GM10266 (cell line): Measurements from ENCODE around the gene INHBB.

ENCODE experiments used
- DNase-seq: peaks from one replicate; pipeline ENCODE4 v3.0.0; 2012; ENCODE audit errors: extremely low spot score
- TF ChIP-seq, protein P1 (sequence below): IDR thresholded peaks from 2 replicates; pipeline ENCODE4 v1.5.1; 2012; ENCODE audit warnings: mild to moderate bottlenecking, low read depth; ENCODE audit not compliant: control insufficient read depth, insufficient read depth; ENCODE audit errors: missing control alignments

Gene INHBB

DNA sequence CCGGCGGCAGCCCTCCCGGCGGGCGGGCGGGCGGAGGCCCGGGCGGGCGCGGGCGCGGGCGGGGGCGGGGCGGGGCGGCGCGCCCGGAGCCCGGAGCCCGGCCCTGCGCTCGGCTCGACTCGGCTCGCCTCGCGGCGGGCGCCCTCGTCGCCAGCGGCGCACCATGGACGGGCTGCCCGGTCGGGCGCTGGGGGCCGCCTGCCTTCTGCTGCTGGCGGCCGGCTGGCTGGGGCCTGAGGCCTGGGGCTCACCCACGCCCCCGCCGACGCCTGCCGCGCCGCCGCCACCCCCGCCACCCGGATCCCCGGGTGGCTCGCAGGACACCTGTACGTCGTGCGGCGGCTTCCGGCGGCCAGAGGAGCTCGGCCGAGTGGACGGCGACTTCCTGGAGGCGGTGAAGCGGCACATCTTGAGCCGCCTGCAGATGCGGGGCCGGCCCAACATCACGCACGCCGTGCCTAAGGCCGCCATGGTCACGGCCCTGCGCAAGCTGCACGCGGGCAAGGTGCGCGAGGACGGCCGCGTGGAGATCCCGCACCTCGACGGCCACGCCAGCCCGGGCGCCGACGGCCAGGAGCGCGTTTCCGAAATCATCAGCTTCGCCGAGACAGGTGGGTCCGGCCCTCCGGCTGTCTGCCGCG lies at the start of gene INHBB:
Gene INHBB, plus strand, starts transcription at position 111 of the 641 bp plus-strand sequence. Its CDS starts 53 bp downstream, at position 164.
- TF ChIP-seq, protein P1, sequence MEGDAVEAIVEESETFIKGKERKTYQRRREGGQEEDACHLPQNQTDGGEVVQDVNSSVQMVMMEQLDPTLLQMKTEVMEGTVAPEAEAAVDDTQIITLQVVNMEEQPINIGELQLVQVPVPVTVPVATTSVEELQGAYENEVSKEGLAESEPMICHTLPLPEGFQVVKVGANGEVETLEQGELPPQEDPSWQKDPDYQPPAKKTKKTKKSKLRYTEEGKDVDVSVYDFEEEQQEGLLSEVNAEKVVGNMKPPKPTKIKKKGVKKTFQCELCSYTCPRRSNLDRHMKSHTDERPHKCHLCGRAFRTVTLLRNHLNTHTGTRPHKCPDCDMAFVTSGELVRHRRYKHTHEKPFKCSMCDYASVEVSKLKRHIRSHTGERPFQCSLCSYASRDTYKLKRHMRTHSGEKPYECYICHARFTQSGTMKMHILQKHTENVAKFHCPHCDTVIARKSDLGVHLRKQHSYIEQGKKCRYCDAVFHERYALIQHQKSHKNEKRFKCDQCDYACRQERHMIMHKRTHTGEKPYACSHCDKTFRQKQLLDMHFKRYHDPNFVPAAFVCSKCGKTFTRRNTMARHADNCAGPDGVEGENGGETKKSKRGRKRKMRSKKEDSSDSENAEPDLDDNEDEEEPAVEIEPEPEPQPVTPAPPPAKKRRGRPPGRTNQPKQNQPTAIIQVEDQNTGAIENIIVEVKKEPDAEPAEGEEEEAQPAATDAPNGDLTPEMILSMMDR = no peak

DNA sequence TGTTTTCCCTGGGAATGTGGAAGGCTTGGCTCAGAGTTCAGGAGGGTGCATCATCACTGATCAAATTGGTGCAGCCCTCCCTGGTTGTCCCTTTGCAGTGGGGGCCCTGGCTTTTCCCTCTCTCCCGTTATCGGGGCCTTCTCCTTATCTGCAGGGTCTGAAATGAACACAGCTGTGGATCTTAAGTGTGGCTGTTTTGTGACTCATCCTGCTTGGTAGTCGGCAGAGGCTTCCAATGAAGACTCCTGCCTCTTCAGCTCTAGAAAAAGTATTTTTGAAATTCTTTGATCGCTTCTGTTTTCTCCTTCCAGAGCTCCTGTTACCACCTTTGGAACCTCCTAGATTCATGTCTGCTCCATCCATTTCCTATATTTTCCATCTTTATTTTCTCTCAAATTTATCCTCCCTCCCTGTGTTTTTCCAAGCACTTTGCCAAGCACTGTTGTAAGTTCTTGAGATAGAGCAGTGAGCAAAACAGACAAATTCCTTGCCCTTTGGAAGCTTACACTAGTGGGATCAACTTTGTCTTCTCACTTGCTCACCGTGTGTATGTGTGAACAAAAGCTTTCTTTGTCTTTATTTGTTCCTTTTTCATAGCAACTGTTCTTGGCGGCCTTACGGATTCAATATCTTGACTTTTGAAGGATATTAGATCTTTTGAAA lies 47.6 kb upstream of the INHBB start:
- no peak for DNase-seq

More for the DNA sequence above, at the start of gene INHBB:
- no peak for DNase-seq

DNA sequence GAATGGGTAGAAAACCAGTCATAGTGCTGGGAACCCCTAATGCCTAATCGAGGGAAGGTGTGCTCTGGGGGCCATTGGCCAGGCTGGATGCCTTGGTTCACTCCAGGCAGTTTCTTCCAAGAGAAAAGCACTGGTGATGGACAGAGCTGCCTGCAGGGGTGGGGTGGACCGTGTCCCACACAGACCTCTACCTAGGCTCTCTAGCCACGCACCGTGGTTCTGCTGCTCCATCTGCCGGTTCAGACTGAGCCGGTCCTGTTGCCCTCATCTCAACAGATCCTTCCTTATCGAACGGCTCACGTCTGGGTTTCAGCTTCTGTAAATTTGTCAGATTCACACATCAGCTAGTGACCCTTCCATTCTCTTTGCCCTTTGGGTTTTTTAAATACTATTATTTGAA lies 46.9 kb upstream of the INHBB start:
- no peak for DNase-seq
- TF ChIP-seq, protein P1 = no peak

More for the DNA sequence above, 47.6 kb upstream of the INHBB start:
- TF ChIP-seq, protein P1 = no peak

GRCh38 chr2:120299561-120299960 lies 46.4 kb upstream of the INHBB start:
- TF ChIP-seq, protein P1 = no peak
- DNase-seq = no peak

- TF ChIP-seq, protein P1 = no peak
- no peak for DNase-seq
Observed at GRCh38 chr2:120300385-120300784, 45.6 kb upstream of the INHBB start.

GRCh38 chr2:120301284-120301683 lies 44.7 kb upstream of the INHBB start:
- TF ChIP-seq, protein P1 = no peak
- no peak for DNase-seq

DNA sequence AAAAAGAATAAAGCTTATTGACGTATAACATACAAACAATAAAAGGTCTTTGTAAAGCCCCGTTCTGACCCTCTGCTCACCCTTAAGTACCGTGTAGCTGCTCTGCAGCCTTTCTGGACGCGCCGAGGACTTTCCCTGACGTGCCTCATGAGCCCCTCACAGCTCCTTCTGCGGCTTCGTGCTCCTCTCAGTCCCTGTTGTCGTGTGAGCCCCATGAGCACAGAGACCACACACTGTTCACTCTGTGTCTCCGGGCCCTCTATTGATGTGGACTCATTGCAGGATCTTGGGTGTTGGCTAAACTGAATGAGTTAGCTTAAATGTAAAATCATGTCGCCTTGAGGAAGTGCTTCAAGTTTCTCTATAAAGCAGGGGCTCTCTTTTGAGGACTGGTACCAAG lies 43.6 kb upstream of the INHBB start:
- DNase-seq = no peak
- TF ChIP-seq, protein P1 = no peak
